ENCODE results near the gene POP5.
"Not testable (repeated sequence)": the region's sequence is repeated elsewhere in the genome, so short reads cannot be mapped to it uniquely, and the experiment has no call there.

The POP5 gene

GRCh38 chr12:120611534-120611933 is 30.3 kb upstream of the POP5 start:
- not testable (repeated sequence) for H3K4me1 ChIP-seq (ENCODE audit: control insufficient read depth in 1 of 2, insufficient read depth in 2 of 2, low read length in 2 of 2); H3K9me3 ChIP-seq (ENCODE audit: control insufficient read depth in 1 of 2, low read length in 2 of 2); H3K27me3 ChIP-seq (ENCODE audit: control insufficient read depth in 1 of 2, insufficient read depth in 2 of 2, low read length in 2 of 2); H3K9ac ChIP-seq (ENCODE audit: low read depth in 1 of 2, low read length in 2 of 2); H3K36me3 ChIP-seq (ENCODE audit: control insufficient read depth in 1 of 2, insufficient read depth in 2 of 2, low read length in 2 of 2); H3K27ac ChIP-seq (ENCODE audit: low read depth, low read length); H3K4me3 ChIP-seq (ENCODE audit: low read depth in 1 of 2, low read length in 2 of 2)

- no peak overlapping the region for H3K9ac ChIP-seq (ENCODE audit: low read depth in 1 of 2, low read length in 2 of 2)
- no peaks in the 10 kb centered on the region for H3K27me3 ChIP-seq (ENCODE audit: control insufficient read depth in 1 of 2, insufficient read depth in 2 of 2, low read length in 2 of 2)
- H3K4me3 ChIP-seq (ENCODE audit: low read depth in 1 of 2, low read length in 2 of 2): no peak overlapping the region
- no peaks in the 10 kb centered on the region for H3K4me1 ChIP-seq (ENCODE audit: control insufficient read depth in 1 of 2, insufficient read depth in 2 of 2, low read length in 2 of 2)
- H3K27ac ChIP-seq (ENCODE audit: low read depth, low read length): no peak overlapping the region
- no peaks in the 10 kb centered on the region for H3K9me3 ChIP-seq (ENCODE audit: control insufficient read depth in 1 of 2, low read length in 2 of 2)
- H3K36me3 ChIP-seq (ENCODE audit: control insufficient read depth in 1 of 2, insufficient read depth in 2 of 2, low read length in 2 of 2): no peaks in the 10 kb centered on the region
These were observed 29.4 kb upstream of the POP5 start for GRCh38 chr12:120610560-120610959.

GRCh38 chr12:120602416-120602815 is 21.2 kb upstream of the POP5 start:
- not testable (repeated sequence) for H3K9me3 ChIP-seq (ENCODE audit: control insufficient read depth in 1 of 2, low read length in 2 of 2); H3K4me1 ChIP-seq (ENCODE audit: control insufficient read depth in 1 of 2, insufficient read depth in 2 of 2, low read length in 2 of 2); H3K27ac ChIP-seq (ENCODE audit: low read depth, low read length); H3K36me3 ChIP-seq (ENCODE audit: control insufficient read depth in 1 of 2, insufficient read depth in 2 of 2, low read length in 2 of 2); H3K27me3 ChIP-seq (ENCODE audit: control insufficient read depth in 1 of 2, insufficient read depth in 2 of 2, low read length in 2 of 2); H3K9ac ChIP-seq (ENCODE audit: low read depth in 1 of 2, low read length in 2 of 2); H3K4me3 ChIP-seq (ENCODE audit: low read depth in 1 of 2, low read length in 2 of 2)

- no peak overlapping the region for H3K9ac ChIP-seq (ENCODE audit: low read depth in 1 of 2, low read length in 2 of 2)
- H3K9me3 ChIP-seq (ENCODE audit: control insufficient read depth in 1 of 2, low read length in 2 of 2): no peaks in the 10 kb centered on the region
- no peak overlapping the region for H3K27ac ChIP-seq (ENCODE audit: low read depth, low read length)
- H3K27me3 ChIP-seq (ENCODE audit: control insufficient read depth in 1 of 2, insufficient read depth in 2 of 2, low read length in 2 of 2): no peaks in the 10 kb centered on the region
- H3K36me3 ChIP-seq (ENCODE audit: control insufficient read depth in 1 of 2, insufficient read depth in 2 of 2, low read length in 2 of 2): no peaks in the 10 kb centered on the region
- peaks cover 8 to 10% of the 10 kb centered on the region in 2 donors for H3K4me1 ChIP-seq (ENCODE audit: control insufficient read depth in 1 of 2, insufficient read depth in 2 of 2, low read length in 2 of 2)
- no peak overlapping the region for H3K4me3 ChIP-seq (ENCODE audit: low read depth in 1 of 2, low read length in 2 of 2)
These were observed 18.7 kb upstream of the POP5 start for GRCh38 chr12:120599672-120600552.

- Histone ChIP-seq H3K9ac (ENCODE audit: low read depth in 1 of 2, low read length in 2 of 2) (no peak overlapping the region), H3K36me3 (ENCODE audit: control insufficient read depth in 1 of 2, insufficient read depth in 2 of 2, low read length in 2 of 2) (no peaks in the 10 kb centered on the region), H3K27ac (ENCODE audit: low read depth, low read length) (no peak overlapping the region), H3K27me3 (ENCODE audit: control insufficient read depth in 1 of 2, insufficient read depth in 2 of 2, low read length in 2 of 2) (no peaks in the 10 kb centered on the region), H3K4me3 (ENCODE audit: low read depth in 1 of 2, low read length in 2 of 2) (peak overlapping the region in 1 of 2 donors; percentile 23), H3K9me3 (ENCODE audit: control insufficient read depth in 1 of 2, low read length in 2 of 2) (no peaks in the 10 kb centered on the region), H3K4me1 (ENCODE audit: control insufficient read depth in 1 of 2, insufficient read depth in 2 of 2, low read length in 2 of 2) (peaks cover 8 to 10% of the 10 kb centered on the region in 2 donors)
These were observed 17.7 kb upstream of the POP5 start for GRCh38 chr12:120598674-120599463.

GRCh38 chr12:120597861-120598260 is 16.7 kb upstream of the POP5 start:
- Histone ChIP-seq H3K4me3 (ENCODE audit: low read depth in 1 of 2, low read length in 2 of 2) (no peak overlapping the region), H3K9me3 (ENCODE audit: control insufficient read depth in 1 of 2, low read length in 2 of 2) (no peaks in the 10 kb centered on the region), H3K27ac (ENCODE audit: low read depth, low read length) (no peak overlapping the region), H3K27me3 (ENCODE audit: control insufficient read depth in 1 of 2, insufficient read depth in 2 of 2, low read length in 2 of 2) (no peaks in the 10 kb centered on the region), H3K9ac (ENCODE audit: low read depth in 1 of 2, low read length in 2 of 2) (no peak overlapping the region), H3K4me1 (ENCODE audit: control insufficient read depth in 1 of 2, insufficient read depth in 2 of 2, low read length in 2 of 2) (peaks cover 8 to 10% of the 10 kb centered on the region in 2 donors), H3K36me3 (ENCODE audit: control insufficient read depth in 1 of 2, insufficient read depth in 2 of 2, low read length in 2 of 2) (no peaks in the 10 kb centered on the region)

GRCh38 chr12:120596901-120597300 is 15.7 kb upstream of the POP5 start:
- H3K4me1 ChIP-seq (ENCODE audit: control insufficient read depth in 1 of 2, insufficient read depth in 2 of 2, low read length in 2 of 2): peaks cover 8 to 10% of the 10 kb centered on the region in 2 donors
- no peak overlapping the region for H3K27ac ChIP-seq (ENCODE audit: low read depth, low read length)
- H3K27me3 ChIP-seq (ENCODE audit: control insufficient read depth in 1 of 2, insufficient read depth in 2 of 2, low read length in 2 of 2): no peaks in the 10 kb centered on the region
- H3K9ac ChIP-seq (ENCODE audit: low read depth in 1 of 2, low read length in 2 of 2): no peak overlapping the region
- H3K36me3 ChIP-seq (ENCODE audit: control insufficient read depth in 1 of 2, insufficient read depth in 2 of 2, low read length in 2 of 2): no peaks in the 10 kb centered on the region
- H3K4me3 ChIP-seq (ENCODE audit: low read depth in 1 of 2, low read length in 2 of 2): no peak overlapping the region
- H3K9me3 ChIP-seq (ENCODE audit: control insufficient read depth in 1 of 2, low read length in 2 of 2): no peaks in the 10 kb centered on the region

GRCh38 chr12:120592121-120593049 is 11.2 kb upstream of the POP5 start:
- peaks cover 0 to 4% of the 10 kb centered on the region in 2 donors for H3K4me1 ChIP-seq (ENCODE audit: control insufficient read depth in 1 of 2, insufficient read depth in 2 of 2, low read length in 2 of 2)
- no peak overlapping the region for H3K9ac ChIP-seq (ENCODE audit: low read depth in 1 of 2, low read length in 2 of 2)
- no peaks in the 10 kb centered on the region for H3K36me3 ChIP-seq (ENCODE audit: control insufficient read depth in 1 of 2, insufficient read depth in 2 of 2, low read length in 2 of 2)
- no peaks in the 10 kb centered on the region for H3K9me3 ChIP-seq (ENCODE audit: control insufficient read depth in 1 of 2, low read length in 2 of 2)
- no peak overlapping the region for H3K27ac ChIP-seq (ENCODE audit: low read depth, low read length)
- no peaks in the 10 kb centered on the region for H3K27me3 ChIP-seq (ENCODE audit: control insufficient read depth in 1 of 2, insufficient read depth in 2 of 2, low read length in 2 of 2)
- no peak overlapping the region for H3K4me3 ChIP-seq (ENCODE audit: low read depth in 1 of 2, low read length in 2 of 2)

GRCh38 chr12:120590741-120591407 is 9.7 kb upstream of the POP5 start:
- Histone ChIP-seq H3K4me1 (ENCODE audit: control insufficient read depth in 1 of 2, insufficient read depth in 2 of 2, low read length in 2 of 2) (peaks cover 0 to 4% of the 10 kb centered on the region in 2 donors), H3K9me3 (ENCODE audit: control insufficient read depth in 1 of 2, low read length in 2 of 2) (no peaks in the 10 kb centered on the region), H3K36me3 (ENCODE audit: control insufficient read depth in 1 of 2, insufficient read depth in 2 of 2, low read length in 2 of 2) (no peaks in the 10 kb centered on the region), H3K9ac (ENCODE audit: low read depth in 1 of 2, low read length in 2 of 2) (no peak overlapping the region), H3K4me3 (ENCODE audit: low read depth in 1 of 2, low read length in 2 of 2) (no peak overlapping the region), H3K27me3 (ENCODE audit: control insufficient read depth in 1 of 2, insufficient read depth in 2 of 2, low read length in 2 of 2) (no peaks in the 10 kb centered on the region), H3K27ac (ENCODE audit: low read depth, low read length) (no peak overlapping the region)

Data from duodenal mucosa (tissue), 2 donors.